Coronary artery (tissue), 2 donors: ENCODE results near the gene GALNTL6.
"Not testable (repeated sequence)": the region's sequence is repeated elsewhere in the genome, so short reads cannot be mapped to it uniquely, and the experiment has no call there.

Experiments used
- DNase-seq: peaks from one replicate; pipeline ENCODE4 v3.0.0-alpha.2; 2017; ENCODE audit warnings: low spot score
- H3K27ac ChIP-seq, 2 donors: fragments of 200-600 bp; sonication (generic); one replicate each; pipeline ENCODE4 v1.5.1; 2016 to 2019
- H3K4me3 ChIP-seq: fragments of 200-600 bp; sonication (generic); 2 replicates; pipeline ENCODE4 v1.5.1; 2016; ENCODE audit warnings: mild to moderate bottlenecking, moderate library complexity
- TF ChIP-seq, protein P1 (sequence below): fragments of 200-600 bp; sonication (generic); IDR thresholded peaks from one replicate; pipeline ENCODE4 v1.5.1; 2019; ENCODE audit warnings: antibody characterized with exemption

GALNTL6 gene

DNA sequence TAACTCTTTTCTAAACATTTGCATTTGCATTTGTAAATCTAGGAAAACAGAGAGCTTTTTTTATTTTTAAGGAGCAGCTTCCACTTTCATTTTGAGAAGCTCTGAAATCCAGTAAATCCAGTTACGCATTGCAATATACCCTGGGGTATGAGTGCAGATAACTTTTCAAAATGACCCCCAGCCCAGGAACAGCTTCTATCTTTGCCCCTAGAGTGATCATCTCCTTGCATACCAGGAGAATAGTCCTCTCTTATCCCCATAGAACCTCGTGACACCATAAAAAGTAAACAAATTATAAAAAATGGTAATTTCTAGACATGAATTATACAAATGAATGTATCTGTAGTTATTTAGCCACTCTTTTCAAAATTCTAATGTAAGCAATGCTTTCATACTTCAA, 1063.2 kb downstream of the GALNTL6 start:
- H3K27ac ChIP-seq: no peak overlapping the region
- no peak for DNase-seq
- H3K4me3 ChIP-seq: no peak overlapping the region
- TF ChIP-seq, protein P1, sequence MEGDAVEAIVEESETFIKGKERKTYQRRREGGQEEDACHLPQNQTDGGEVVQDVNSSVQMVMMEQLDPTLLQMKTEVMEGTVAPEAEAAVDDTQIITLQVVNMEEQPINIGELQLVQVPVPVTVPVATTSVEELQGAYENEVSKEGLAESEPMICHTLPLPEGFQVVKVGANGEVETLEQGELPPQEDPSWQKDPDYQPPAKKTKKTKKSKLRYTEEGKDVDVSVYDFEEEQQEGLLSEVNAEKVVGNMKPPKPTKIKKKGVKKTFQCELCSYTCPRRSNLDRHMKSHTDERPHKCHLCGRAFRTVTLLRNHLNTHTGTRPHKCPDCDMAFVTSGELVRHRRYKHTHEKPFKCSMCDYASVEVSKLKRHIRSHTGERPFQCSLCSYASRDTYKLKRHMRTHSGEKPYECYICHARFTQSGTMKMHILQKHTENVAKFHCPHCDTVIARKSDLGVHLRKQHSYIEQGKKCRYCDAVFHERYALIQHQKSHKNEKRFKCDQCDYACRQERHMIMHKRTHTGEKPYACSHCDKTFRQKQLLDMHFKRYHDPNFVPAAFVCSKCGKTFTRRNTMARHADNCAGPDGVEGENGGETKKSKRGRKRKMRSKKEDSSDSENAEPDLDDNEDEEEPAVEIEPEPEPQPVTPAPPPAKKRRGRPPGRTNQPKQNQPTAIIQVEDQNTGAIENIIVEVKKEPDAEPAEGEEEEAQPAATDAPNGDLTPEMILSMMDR: no peak

DNA sequence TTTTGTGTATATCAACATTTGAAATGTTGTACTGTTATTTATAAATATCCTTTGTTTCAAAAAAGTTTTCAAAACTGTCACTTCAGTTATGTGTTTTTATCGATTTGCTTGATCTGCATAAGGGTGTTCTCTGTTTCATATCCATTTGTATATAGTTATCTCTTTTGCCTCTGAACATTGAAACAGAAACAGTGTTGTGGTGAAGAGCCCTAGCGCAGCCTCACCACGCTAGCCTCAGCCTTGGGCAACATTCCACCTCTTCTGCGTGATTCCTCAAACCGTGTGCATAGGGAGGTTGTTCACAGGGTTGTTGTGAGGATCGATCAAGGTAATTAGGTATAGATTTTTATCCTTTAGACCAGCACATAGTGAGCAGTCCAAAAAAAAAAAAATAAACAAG, 1068.4 kb downstream of the GALNTL6 start:
- Histone ChIP-seq H3K27ac (no peak overlapping the region), H3K4me3 (no peak overlapping the region)
- TF ChIP-seq, protein P1: no peak
- no peak for DNase-seq

DNA sequence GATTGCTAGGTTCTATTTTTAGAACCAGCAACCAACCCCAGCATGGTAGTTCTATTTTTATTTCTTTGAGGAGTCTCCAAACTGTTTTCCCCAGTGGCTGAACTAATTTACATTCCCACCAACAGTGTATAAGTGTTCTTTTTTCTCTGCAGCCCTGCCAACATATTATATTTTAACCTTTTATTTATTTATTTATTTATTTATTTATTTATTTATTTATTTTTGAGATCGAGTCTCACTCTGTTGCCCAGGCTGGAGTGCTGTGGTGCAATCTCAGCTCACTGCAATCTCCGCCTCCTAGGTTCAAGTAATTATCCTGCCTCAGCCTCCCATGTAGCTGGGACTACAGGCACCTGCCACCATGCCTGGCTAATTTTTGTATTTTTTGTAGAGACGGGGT, 1074.2 kb downstream of the GALNTL6 start:
- not testable (repeated sequence) for H3K4me3 ChIP-seq, DNase-seq

DNA sequence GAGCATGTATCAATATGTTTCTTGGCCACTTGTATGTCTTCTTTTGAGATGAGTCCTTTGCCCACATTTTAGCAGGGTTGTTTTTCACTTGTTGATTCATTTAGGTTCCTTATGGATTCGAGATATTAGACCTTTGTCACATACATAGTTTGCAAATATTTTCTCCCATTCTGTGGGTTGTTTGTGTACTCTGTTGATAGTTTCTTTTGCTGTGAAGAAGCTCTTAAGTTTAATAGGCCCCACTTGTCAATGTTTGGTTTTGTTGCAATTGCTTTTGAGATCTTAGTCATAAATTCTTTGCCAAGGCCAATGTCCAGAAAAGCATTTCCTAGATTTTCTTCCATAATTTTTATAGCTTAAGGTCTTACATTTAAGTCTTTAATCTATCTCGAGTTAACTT, 1074.8 kb downstream of the GALNTL6 start:
- no peak overlapping the region for H3K27ac ChIP-seq
- no peak for DNase-seq
- no peak overlapping the region for H3K4me3 ChIP-seq
- TF ChIP-seq, protein P1: no peak

More for the DNA sequence above, 1074.2 kb downstream of the GALNTL6 start:
- not testable (repeated sequence) for H3K27ac ChIP-seq

DNA sequence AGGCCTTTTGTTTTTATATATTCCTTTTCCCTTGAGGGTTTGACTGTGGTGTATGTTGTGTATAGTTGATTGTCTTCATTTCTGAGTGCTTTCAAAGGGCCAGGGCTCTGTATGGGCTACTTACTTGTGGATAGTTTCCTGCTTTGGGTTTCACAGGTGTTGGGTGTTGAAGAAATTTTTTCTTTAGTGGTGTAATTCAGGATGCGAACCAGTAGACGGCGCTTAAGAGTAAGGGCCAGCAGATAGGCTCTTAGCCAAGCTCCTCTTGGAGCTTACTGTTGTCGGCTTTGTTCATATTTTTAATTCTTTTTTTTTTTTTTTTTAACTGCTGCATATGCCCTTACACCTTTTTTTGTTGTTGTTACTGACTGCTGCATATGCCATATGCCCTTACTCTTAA, 1079.1 kb downstream of the GALNTL6 start:
- TF ChIP-seq, protein P1: no peak
- no peak for DNase-seq
- H3K4me3 ChIP-seq: no peak overlapping the region

DNA sequence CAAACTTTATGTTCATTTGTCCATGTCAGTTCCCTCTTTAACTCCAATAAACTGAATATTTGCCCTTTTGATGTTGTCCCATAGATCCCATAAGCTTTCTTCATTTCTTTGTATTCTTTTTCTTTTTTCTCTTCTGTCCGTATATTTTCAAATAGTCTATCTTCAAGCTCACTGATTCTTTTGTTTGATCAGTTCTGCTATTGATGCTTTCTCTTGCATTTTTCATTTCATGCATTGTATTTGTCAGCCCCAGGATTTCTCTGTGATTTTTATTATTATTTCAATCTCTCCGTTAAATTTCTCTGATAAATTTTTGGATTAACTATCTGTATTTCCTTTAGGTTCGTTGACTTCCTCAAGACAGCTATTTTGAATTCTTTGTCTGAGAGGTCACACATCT, 1082.5 kb downstream of the GALNTL6 start:
- TF ChIP-seq, protein P1: no peak
- no peak for DNase-seq
- no peak overlapping the region for H3K4me3 ChIP-seq
- no peak overlapping the region for H3K27ac ChIP-seq

More for the DNA sequence above, 1079.1 kb downstream of the GALNTL6 start:
- no peak overlapping the region for H3K27ac ChIP-seq

DNA sequence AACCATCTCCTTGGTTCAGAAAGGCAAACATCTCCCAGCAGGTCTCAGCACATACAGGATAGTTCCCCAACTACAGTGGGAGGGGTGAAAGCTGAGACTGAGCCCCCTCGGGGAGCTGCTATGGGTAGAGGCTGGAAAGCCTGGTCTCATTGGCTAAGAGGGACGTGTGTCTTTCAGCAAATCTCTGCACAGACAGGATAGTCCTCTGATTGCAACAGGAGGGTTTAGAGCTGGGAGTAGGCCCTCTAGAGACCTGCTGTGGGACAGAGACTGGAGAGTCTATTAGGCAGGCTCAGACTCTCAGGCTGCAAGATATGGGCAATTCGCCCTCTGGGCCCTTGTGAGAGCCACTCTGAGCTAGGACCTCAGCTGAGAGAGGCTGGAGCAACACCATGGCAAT, 1083.8 kb downstream of the GALNTL6 start:
- no peak overlapping the region for H3K4me3 ChIP-seq
- TF ChIP-seq, protein P1: no peak

DNA sequence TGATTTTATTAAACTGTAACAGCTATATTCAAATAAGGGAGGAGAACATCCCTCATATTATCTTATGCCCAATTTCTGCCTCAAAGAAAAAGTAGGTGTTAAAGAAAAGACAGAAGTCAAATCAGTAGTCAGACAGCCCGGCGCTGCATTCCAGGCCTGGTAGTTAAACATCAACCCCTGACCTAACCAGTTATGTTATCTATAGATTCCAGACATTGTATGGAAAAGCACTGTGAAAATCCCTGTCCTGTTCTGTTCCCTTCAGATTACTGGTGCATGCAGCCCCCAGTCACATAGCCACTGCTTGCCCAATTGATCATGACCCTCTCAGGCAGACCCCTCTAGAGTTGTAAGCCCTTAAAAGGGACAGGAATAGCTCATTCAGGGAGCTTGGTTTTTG, 1085.5 kb downstream of the GALNTL6 start:
- H3K4me3 ChIP-seq: no peak overlapping the region
- no peak for DNase-seq
- no peak overlapping the region for H3K27ac ChIP-seq
- TF ChIP-seq, protein P1: no peak

More for the DNA sequence above, 1083.8 kb downstream of the GALNTL6 start:
- DNase-seq: no peak
- no peak overlapping the region for H3K27ac ChIP-seq
